CD4-positive, alpha-beta T cell treated with Interferon gamma for 1 hour (primary cell): ENCODE results near the gene OSCP1.

ENCODE experiments used
- DNase-seq: peaks from one replicate; pipeline ENCODE4 v3.0.0-alpha.2; 2020

Gene OSCP1

GRCh38 chr1:36380782-36381181 lies 69.5 kb downstream of the OSCP1 start:
- DNase-seq: no peak

- no peak for DNase-seq
These were observed 70.1 kb downstream of the OSCP1 start for GRCh38 chr1:36380143-36380619.

- DNase-seq: no peak
These were observed 72.3 kb downstream of the OSCP1 start for GRCh38 chr1:36377791-36378492.

- no peak for DNase-seq
These were observed 77.6 kb downstream of the OSCP1 start for GRCh38 chr1:36372617-36373016.

- peak; percentile 70 for DNase-seq
These were observed 81.0 kb downstream of the OSCP1 start for GRCh38 chr1:36369061-36369861.
